ENCODE data around the gene PDE1C. TPM values are rescaled to one million over a fixed set of nuclear protein-coding genes. Genes with fewer than 3 reads are reported as not detected.

PDE1C gene
- total and polyA plus RNA-seq, 2 donors (not counting 1 experiment from before 2014, with no cell fraction given), result 0.52 TPM; not detected in 1

GRCh38 chr7:32005577-32005976 is 64.6 kb downstream of the PDE1C start:
- DNase-seq (no peak), ATAC-seq (ENCODE audit: low read depth) (no peak)
- H3K4me3 Mint-ChIP-seq, result no peak overlapping the region
- Histone ChIP-seq H4K20me1 (ENCODE audit: control insufficient read depth, insufficient read depth, low read length, poor library complexity, severe bottlenecking) (no peaks in the 10 kb centered on the region), H2AFZ (ENCODE audit: insufficient read depth, low read depth, low read length, poor library complexity, severe bottlenecking) (no peak overlapping the region), H3K9me3 (ENCODE audit: control extremely low read depth in 1 of 3, control insufficient read depth in 2 of 3, insufficient read depth in 1 of 3, low read length in 2 of 3) (no peaks in the 10 kb centered on the region), H3K27me3 (replicated peaks in 1 of 4; ENCODE audit: control extremely low read depth in 1 of 4, control insufficient read depth in 3 of 4, insufficient read depth in 4 of 4, low read length in 3 of 4) (no peaks in the 10 kb centered on the region), H3K4me1 (ENCODE audit: control insufficient read depth in 2 of 2, insufficient read depth in 2 of 2, low read length in 2 of 2) (no peaks in the 10 kb centered on the region), H3K79me2 (ENCODE audit: control insufficient read depth, insufficient read depth, low read length) (no peaks in the 10 kb centered on the region), H3K4me2 (replicated peaks; ENCODE audit: low read depth, low read length, poor library complexity, severe bottlenecking) (no peak overlapping the region), H3K9ac (ENCODE audit: low read length) (no peak overlapping the region), H3K27ac (ENCODE audit: low read length in 2 of 2) (no peak overlapping the region), H3K4me3 (ENCODE audit: control extremely low read depth in 1 of 5, extremely low read depth in 1 of 5, insufficient read depth in 1 of 5, low read depth in 2 of 5, low read length in 4 of 5) (no peak overlapping the region), H3K36me3 (replicated peaks in 1 of 2; ENCODE audit: control extremely low read depth in 1 of 2, control insufficient read depth in 1 of 2, extremely low read depth in 1 of 2, insufficient read depth in 2 of 2, low read length in 1 of 2) (no peaks in the 10 kb centered on the region)
- ChIA-PET CTCF (no interaction called here), POLR2A (no interaction called here)
- WGBS (ENCODE audit: insufficient coverage), result no CpG with 5 or more reads among the region's 2 CpGs
- peaks cover 5% of the 10 kb centered on the region for H3K9me3 Mint-ChIP-seq (ENCODE audit: insufficient read depth)
- H3K4me1 Mint-ChIP-seq, result no peaks in the 10 kb centered on the region
- intact Hi-C loops (cut with micrococcal nuclease), result no loop called here
- no peak overlapping the region for H3K27ac Mint-ChIP-seq
- H3K27me3 Mint-ChIP-seq, result no peaks in the 10 kb centered on the region
- TF ChIP-seq EZH2 (IDR thresholded peaks at IDR 0.05; ENCODE audit: borderline replicate concordance, insufficient read depth, low read depth, low read length, poor library complexity, severe bottlenecking) (no peak), CTCF (IDR thresholded peaks at IDR 0.05) (no peak)

- WGBS (ENCODE audit: insufficient coverage), result 60% methylated on average over 1 of the region's 4 CpGs
- no peak for ATAC-seq (ENCODE audit: low read depth)
- Histone ChIP-seq H3K4me2 (replicated peaks; ENCODE audit: low read depth, low read length, poor library complexity, severe bottlenecking) (no peak overlapping the region), H2AFZ (ENCODE audit: insufficient read depth, low read depth, low read length, poor library complexity, severe bottlenecking) (no peak overlapping the region), H3K27ac (ENCODE audit: low read length in 2 of 2) (no peak overlapping the region), H3K27me3 (replicated peaks in 1 of 4; ENCODE audit: control extremely low read depth in 1 of 4, control insufficient read depth in 3 of 4, insufficient read depth in 4 of 4, low read length in 3 of 4) (no peaks in the 10 kb centered on the region), H3K4me1 (ENCODE audit: control insufficient read depth in 2 of 2, insufficient read depth in 2 of 2, low read length in 2 of 2) (no peaks in the 10 kb centered on the region), H3K79me2 (ENCODE audit: control insufficient read depth, insufficient read depth, low read length) (no peaks in the 10 kb centered on the region), H3K4me3 (ENCODE audit: control extremely low read depth in 1 of 5, extremely low read depth in 1 of 5, insufficient read depth in 1 of 5, low read depth in 2 of 5, low read length in 4 of 5) (no peak overlapping the region), H3K9ac (ENCODE audit: low read length) (no peak overlapping the region), H4K20me1 (ENCODE audit: control insufficient read depth, insufficient read depth, low read length, poor library complexity, severe bottlenecking) (no peaks in the 10 kb centered on the region), H3K36me3 (replicated peaks in 1 of 2; ENCODE audit: control extremely low read depth in 1 of 2, control insufficient read depth in 1 of 2, extremely low read depth in 1 of 2, insufficient read depth in 2 of 2, low read length in 1 of 2) (no peaks in the 10 kb centered on the region), H3K9me3 (ENCODE audit: control extremely low read depth in 1 of 3, control insufficient read depth in 2 of 3, insufficient read depth in 1 of 3, low read length in 2 of 3) (no peaks in the 10 kb centered on the region)
- TF ChIP-seq CTCF (IDR thresholded peaks at IDR 0.05), result no peak
- no peak for TF ChIP-seq EZH2 (IDR thresholded peaks at IDR 0.05; ENCODE audit: borderline replicate concordance, insufficient read depth, low read depth, low read length, poor library complexity, severe bottlenecking)
- H3K9me3 Mint-ChIP-seq (ENCODE audit: insufficient read depth), result peaks cover 5% of the 10 kb centered on the region
- intact Hi-C loops (cut with micrococcal nuclease), result no loop called here
- POLR2A ChIA-PET, result no interaction called here
- CTCF ChIA-PET, result no interaction called here
- no peak overlapping the region for H3K4me3 Mint-ChIP-seq
- no peak for DNase-seq
- H3K27me3 Mint-ChIP-seq, result no peaks in the 10 kb centered on the region
- H3K4me1 Mint-ChIP-seq, result no peaks in the 10 kb centered on the region
- H3K27ac Mint-ChIP-seq, result no peak overlapping the region
Observed at GRCh38 chr7:32001948-32002347, 68.3 kb downstream of the PDE1C start.
